Fibroblast of skin of right biceps (primary cell): Measurements from ENCODE around the gene ARHGAP15.
A peak's percentile ranks its signal among the peaks of the same experiment; 100 is the strongest.

Experiments used
- DNase-seq: peaks from one replicate; pipeline ENCODE4 v3.0.0-alpha.2; 2013

ARHGAP15 gene

DNA sequence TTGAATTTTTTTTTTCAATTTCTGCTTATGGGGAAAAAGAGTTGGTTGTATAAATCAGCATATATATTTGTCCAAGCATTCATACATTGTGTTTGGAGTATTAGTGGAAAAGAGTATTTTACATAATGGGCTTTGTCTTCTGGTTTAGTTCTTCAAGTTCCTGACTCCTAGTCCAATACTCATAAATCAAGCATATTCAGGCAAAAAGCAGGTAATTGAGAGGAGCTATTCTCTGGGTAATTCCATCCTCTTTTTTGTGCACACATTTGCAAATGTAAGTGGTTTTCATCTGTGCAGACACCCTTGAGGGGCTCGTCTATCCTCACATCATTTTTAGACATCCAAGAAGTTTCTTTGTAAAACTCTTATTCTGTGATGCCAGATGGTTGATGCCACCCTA, 337.2 kb downstream of the ARHGAP15 start:
- no peak for DNase-seq

DNA sequence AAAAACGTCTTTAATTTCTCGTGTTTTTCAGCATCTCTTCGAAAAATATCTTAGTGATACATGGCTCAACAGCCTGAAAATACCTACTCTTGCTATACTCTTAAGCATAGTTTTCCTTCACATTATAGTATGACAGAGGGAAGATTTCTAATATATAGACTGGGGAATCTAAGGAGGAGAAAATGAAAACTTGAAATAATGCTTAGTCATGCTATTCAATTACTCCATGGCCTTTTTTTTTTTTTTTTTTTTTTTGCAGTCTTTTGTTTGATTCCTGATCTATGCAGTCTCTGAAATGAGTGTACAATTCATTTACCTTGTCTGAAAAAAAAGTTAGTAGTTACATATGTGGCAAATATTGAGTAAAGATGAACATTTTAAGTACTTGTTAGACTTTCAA, 337.8 kb downstream of the ARHGAP15 start:
- no peak for DNase-seq

DNA sequence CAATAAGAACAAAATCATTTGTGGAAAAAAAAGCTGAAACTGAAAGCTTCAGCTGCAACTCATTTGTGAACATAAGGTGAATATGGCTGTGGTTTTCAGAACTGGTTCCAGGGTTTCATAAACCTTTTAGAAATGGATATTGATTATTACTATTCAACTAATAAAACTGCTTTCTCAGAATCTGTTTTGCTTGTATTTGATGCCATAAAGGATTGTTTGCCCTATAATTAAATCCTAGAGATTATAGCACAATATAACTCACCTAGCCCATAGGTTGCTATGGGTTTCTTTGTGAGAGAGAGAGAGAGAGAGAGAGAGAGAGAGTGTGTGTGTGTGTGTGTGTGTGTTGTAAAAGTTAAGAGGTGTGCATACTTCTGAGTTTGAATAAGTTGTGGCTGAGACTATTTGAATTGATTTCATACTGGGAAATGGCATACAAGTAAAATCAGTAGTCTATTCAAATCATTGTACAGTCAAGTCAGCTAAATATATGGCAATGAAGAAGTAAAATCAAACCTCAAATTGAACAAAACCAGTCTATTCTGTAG, 339.2 kb downstream of the ARHGAP15 start:
- no peak for DNase-seq

DNA sequence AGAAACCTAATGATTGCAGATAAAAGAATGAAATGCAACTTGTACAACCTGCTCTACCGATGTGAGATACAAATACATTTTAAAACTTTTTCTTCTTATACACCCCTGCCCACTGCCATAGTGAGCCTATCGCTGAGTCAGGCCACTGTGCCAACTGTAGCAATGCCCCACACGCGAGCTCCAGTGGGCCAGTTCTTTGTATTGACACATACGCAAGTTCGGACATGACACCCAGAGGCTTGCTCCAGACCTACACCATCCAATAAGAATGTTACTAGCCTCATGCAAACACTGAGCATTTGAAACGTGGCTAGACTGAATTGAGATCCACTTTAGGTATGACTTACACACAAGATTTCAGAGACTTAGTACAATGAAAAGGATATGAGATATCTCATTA, 340.1 kb downstream of the ARHGAP15 start:
- DNase-seq = no peak

DNA sequence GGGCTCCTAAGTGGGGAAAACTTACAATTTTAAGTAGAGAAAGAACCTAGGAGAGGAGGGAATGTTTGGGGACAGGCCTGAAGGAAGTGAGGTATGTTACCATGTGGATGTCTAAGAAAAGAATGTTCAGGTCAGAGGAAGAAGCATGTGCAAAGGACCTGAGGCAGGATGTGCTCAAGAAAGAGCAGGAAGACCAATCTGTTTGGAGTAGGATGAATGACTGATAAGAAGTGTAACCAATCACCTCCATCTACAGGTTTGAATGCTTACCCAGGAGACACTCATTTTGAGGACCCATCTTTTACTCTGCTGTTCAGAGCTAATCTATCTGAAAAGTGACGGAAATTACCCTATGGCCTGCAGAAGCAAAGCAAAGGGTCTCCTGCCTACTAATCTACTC, 342.3 kb downstream of the ARHGAP15 start:
- DNase-seq = no peak

DNA sequence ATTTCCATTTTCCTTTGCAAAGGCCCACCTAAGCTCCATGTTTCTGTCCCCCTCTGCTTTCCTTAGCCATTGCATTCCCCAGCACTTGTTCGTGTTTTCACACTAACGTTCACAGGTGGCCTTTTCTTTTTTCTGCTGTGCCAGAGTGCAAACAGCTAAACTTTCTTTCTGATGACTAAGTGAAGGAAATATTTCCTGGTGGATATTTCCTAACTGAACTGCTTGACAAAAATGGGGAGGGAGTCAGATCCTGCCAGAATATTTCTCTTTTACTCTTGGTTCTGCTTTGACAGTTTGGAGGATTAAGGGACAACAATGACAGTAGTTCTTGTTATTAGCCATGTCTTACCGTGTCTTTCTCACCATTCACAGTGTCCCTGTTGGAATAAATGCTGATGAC, 344.0 kb downstream of the ARHGAP15 start:
- peak; percentile 77 for DNase-seq

DNA sequence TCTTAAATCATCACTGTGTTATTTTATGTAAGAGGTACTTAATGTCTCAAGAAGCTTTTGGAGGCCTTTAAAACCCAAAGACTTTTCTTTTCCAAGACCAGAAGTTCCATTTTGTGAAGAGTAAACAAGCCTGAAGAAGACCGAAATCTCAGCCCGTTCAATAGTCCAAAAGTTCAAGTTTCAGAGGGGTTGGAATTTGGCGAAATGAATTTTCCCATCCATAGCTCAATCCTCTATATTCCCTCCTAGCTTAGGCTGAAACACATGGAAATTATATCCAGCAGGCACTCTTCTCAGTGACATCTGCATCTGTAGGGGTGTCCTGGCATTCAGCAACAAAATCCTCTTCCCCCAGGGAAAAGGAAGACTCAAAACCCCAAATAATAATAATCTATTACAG, 344.6 kb downstream of the ARHGAP15 start:
- DNase-seq = no peak

DNA sequence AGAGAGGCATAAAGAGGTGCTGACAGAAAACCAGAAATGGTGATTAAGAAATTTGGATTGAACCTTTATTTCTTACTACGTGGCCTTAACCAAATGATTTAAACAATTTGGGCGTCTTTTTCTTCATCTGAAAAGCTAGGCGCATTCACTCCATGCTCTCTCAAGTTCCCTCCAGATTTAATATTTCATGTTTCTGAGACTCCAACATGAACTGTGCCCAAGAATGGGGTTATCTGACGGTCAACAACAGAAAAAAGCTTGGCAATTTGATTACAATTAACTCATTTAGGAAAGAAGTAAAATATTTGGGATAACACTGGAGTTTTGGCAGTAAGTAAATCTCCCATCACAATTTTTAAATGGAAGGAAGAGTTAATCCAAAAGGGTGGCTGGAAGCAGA, 345.4 kb downstream of the ARHGAP15 start:
- DNase-seq = no peak

DNA sequence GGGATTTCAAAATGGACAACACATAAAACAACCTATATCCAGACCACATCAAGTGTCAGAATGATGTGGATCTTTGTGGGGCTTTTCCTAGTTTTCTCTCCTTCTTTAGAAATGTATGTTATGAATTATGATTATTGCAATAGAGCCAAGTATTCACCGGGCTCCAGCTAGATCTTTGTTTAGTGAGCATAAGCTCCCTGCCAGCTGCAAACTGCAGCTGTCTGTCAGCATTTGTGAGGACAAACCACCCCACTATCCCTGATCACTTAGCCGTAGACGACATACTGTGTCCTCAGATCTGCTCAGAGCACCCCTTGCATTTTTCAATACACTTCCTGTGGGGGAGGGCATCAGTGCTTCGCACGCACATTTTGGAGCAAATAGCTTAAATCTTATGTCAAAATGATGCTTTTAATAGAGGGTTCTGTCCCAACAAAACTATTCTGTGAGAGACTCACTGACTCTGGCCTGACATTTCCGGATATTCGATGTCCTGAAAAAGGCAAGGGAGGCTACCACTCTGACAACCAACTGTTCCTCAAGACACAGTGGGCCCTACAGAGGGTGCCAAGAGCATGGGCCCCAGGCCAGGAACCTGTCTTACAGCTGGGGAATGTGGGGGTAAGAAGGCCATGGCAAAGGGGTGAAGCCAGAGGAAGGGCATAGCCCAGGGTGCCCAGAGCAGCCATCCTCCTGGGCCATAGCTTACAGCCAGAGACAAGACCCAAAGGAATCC, 346.0 kb downstream of the ARHGAP15 start:
- peak; percentile 65 for DNase-seq

DNA sequence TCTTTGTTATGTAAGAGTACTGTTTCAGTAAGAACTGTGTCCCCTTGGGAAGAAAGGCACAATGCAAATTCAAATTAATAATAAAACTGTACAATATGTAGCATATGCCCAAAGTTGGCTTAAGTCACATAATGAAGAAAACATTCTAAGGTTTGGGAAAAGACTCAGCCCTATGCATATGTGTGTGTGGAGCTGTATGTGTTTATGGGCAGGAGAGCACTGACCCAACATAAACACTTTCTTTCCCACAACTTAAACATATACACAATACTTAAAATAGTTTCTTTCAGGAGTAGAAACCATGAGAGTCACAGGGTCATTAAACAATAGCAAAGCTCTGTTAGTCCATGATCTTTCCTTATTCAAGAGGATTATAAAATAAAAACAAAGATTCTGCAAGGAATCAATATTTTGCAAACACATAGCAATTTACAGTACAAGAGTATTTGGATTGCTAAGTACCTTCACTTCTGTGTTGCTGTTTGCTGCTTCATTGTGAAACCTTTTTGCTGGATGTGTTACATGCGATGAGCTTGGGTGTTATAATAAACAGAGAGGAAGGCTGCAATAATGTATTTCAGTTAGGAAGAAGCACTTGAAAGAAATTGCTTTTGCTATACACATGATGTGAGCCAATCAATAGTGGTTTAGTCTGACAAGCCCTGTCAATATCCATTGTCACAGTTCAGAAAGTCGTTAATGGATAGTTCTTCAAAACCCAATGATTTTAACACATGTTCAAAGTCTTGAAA, 347.3 kb downstream of the ARHGAP15 start:
- no peak for DNase-seq

DNA sequence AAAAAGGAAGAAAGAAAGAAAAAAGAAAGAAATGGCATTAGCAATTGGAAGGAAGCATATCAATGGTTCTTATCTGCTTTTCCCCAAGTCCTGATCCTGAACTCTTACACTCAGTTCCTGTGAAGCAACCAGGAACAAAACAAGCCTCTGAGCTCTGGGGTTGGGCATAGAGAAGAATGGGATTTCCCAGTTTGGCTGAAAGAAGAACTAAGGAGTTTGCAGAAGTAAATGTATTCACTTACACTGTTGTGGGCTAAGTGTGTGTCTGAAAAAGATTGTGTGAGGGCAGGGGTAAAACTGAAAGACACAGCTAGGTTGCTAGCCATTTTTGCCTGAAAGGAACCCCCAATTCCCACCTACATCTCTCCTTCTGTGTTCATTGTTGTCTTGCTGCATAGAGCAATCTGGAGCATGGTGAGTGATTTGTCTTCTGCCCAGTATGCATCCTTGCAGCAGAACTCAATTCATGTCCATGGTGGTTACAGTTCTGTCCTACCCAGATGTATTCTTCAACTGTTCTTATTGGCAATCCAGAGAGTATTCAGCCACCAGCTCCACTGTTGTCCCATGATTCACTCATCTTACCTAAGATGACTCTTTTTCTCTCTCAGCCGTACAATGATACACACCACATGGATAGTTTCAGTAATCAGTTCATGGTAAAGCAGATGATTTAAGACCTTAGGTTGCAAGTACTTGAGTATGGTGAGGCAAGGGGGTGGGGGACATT, 348.7 kb downstream of the ARHGAP15 start:
- DNase-seq = no peak

DNA sequence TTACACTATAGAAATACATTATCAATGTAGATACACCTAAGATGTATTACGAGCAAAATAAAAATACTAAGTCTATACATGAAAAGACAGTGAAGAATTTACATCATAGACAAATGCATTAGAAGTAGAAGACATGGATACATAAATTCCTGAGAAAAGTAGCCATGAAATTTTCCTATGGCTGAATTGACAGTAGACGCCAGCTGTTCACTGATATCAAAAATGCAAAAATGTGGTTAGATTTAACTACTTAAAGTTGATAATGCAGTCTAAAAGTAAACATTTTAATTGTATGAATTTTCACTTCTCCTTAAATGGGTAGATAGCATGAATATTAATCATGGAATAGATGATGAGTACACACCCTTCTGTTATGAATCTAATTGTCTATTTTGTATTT, 350.9 kb downstream of the ARHGAP15 start:
- DNase-seq = no peak

DNA sequence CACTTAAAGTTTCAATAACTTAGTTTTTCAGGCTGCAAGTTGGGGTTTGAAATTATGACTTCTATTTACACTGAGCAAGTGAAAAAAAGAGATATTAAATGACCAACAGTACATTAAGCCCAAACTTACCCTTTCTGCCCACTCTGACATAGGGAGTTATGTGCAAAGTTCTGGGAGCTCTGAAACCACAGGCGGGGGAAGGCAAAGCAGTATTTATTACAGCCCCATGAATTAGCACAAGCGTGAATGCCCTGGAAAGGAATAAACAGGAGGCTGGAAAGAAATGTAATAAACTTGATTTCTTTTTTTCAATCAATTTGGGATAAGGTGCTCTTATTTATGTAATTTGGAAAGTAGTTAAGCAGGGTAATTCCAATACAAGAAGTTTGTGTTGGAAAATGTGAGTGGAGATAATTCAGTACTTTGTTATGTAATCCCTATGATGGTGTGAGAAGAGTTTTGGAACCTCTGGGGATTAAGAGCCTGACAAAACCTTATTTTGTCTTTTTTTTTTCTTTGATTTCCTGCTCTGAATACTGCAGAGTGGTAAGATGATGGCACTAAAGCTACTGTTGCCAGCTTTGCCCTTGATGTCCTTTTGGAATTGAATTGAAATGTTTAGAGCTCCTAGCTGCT, 351.5 kb downstream of the ARHGAP15 start:
- no peak for DNase-seq

DNA sequence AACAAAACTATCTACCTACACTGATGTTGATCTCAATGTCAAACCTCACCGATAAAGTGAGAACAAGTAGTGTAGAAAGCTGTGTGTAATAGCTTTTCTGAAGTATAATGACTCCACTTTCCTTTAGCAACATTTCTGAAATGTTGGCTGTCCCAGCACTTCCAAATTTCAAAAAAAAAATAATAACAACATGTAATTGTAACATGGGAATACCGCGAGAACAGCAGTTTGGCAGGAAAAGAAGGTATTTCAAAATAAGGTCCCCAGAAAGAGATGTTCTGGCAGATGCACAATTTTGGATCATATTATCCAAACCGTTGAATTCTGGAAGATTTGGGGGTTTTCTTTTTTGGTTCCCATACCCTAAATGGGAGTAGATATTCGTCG, 352.0 kb downstream of the ARHGAP15 start:
- DNase-seq = no peak

DNA sequence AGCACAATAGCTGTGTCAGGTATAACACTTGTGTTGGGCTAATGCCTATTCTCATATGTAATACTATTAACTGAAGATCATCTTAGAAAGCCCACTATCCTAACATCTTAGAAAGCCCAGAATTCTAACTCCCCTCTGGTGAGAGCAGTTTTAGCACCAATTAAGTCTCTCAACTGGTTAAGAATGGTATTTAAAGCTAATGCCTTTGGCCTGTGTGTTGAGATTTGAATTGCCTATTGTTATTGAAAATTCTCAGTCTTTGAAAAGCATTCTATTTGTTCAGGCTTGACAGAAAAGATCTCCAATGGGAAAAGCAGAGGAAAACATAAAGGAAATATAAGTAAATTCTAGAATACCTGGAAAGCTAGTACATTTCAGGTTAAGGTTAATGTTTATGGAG, 352.5 kb downstream of the ARHGAP15 start:
- no peak for DNase-seq

DNA sequence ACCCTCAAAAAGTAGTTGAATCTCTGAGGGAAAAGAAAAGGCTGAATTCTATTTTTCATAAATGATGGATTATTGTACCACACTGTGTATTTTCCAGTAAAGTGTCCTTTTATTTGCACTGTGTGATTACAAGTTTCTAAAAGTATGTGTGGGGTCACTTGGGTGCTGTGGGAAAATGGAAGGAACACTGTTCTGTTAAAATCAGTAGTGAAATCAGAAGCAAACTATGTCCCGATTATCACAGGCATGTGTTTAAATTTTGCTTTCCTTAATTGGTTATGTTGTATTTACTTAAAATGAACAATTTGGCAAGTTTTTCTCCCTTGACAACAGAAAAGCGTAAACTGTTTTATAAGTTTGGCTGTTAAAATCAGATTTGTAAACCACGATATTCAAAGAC, 353.1 kb downstream of the ARHGAP15 start:
- peak; percentile 19 for DNase-seq

DNA sequence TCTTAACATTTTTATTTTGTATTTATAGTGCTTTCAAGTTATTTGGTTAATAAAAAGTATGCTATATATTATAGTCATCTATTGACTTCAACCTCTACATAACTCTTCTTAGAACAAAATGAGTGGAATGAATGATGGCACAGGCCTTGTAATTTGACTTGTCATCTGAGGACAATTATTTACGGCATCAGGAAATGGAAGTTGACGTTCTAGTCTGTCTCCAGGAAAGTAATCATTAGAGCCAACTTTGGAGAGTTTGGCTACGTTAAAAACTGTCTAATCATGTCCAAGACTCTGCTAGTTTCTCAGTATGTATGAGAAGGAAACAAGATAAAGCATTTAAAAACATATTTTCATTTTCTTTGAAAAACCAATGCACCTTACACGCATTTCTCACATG, 353.6 kb downstream of the ARHGAP15 start:
- DNase-seq = peak; percentile 35

DNA sequence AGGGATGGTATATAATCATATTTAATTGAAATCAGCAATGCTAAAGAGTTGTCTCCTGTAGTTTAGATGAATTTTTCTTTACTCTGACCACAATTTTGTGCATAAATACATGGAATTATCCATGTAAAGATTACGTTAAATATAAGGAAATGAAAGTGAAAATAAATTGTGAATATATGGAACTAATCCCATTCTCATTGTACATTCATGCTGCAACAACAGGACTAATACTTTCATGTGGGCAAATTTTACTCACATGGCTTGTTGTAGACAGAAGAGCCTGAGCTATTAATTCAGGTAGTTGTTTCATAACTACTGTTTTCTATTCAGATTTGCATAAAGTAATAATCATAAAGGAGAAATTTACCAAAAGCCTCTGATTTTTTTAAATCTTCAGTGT, 357.8 kb downstream of the ARHGAP15 start:
- DNase-seq = no peak

DNA sequence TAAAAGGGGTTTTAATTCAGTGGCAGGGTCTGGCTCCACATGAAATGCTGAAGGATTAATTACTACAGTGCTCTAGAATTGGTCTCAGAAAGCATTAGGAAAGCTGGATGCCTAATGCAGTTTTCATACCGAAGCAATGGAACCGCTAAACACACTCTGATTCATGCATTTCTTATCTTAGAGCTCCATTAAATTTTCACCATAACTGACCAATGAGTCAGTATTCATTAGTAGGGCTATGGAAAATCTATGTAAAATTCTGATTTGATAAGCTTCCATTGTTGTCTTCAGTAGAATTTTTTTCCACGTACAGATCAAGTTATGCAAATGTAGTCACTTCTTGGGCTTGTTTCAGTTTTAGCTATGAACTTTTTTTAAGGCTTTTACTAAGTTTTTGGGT, 359.9 kb downstream of the ARHGAP15 start:
- DNase-seq = peak; percentile 88

DNA sequence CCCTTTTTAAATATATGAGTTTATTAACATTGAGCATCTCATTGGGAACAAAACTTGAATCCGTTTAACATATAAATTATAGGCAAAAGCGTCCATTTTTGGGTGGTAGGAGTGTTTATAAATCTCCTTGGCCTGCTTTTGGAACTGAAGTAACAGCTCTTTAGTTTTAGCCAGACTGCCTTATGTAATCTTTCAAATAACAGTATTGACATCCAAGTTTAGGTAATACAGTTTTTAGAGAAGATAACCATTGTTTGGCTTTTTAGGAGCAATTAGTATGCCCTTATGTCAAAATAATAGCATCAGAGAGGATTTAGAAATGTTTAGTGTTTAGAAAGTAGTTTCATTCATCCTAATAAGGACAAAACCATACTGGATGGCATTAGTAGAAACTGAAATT, 361.9 kb downstream of the ARHGAP15 start:
- no peak for DNase-seq

DNA sequence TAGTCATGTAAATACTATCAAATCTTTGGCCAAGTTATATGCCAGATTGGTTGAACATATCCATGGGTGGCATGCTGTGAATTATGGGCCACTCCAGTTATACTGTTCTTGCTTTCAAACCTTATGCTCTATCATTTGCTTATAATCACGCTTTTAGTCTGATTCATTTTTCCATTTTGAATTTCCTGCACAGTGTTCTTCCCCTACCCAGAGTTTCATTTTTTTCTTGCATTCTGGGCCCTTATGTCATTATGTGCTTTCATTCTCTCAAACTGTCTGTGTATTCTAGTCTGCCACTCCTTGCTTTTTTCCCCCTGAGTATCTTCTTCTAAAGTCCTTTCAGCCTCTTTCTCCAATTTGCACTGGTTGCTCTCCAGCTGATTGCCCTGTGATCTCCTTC, 364.1 kb downstream of the ARHGAP15 start:
- no peak for DNase-seq

DNA sequence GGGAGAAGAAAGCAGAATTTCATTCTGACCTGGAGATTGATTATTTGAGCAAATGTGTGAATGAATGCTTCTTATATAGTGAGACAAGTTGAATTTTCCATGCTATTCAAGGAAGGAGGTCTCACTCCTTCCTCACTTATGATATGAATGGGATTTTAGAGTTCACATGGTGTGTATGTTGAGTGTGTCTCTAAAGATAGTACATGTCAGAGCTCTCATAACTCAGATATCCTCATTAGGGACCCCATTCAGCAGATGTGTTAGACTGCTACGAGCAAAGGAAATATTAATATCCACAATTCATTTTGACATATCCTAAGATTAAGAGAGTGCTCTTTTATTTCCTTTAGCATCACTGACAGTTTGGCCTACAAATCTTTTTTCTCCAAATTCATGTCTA, 368.5 kb downstream of the ARHGAP15 start:
- DNase-seq = no peak

DNA sequence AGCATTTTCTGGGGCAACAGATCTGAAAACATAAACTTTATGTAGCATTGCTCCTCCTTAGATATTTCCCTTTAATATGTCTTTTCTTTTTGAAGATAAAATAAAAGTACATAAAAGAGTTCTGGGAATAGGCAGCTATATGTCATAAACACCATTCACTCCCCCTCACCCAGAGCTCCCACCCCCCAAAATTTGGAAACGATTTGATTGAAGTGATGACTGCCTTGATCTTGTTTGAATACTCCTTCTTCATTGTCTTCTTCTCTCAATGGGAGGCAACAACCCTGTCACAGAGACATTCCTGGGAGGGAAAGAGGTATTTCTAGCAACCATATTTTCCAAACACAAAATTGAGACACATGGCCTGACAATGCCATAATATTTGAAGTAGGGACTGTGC, 369.3 kb downstream of the ARHGAP15 start:
- no peak for DNase-seq
